DND-41 (cell line): ENCODE data around the gene CCDC148.

Experiments
- EZH2 ChIP-seq: IDR thresholded peaks from 3 replicates; pipeline ENCODE4 v1.6.1; 2012; ENCODE audit warnings: borderline replicate concordance, low read depth, mild to moderate bottlenecking, moderate library complexity, low read length, inconsistent platforms; ENCODE audit not compliant: severe bottlenecking
- TF ChIP-seq, protein P1 (sequence below): IDR thresholded peaks from 2 replicates; pipeline ENCODE4 v1.5.1; 2012; ENCODE audit warnings: borderline replicate concordance, low read length, moderate library complexity, mild to moderate bottlenecking; ENCODE audit not compliant: poor library complexity, severe bottlenecking; ENCODE audit errors: extremely low read depth

DNA sequence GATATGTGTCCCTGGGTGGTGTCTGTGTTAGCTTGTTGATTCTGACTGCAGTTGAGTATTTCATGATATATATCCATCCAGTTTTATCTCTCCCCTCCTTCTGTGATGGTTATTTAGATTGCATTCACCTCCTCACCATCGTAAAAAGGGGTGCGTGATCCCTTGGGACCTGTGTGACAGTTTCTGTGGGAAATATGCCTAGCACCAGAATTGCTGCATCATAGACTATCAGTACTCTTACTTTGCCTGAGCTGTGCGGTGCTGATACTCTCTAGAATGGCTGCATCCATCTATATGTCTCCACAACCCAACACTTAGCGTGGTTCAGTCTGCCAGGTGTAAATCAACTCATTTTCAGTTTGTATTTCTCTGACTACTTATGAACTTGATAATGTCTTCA lies 34.5 kb upstream of the CCDC148 start:
- TF ChIP-seq, protein P1, sequence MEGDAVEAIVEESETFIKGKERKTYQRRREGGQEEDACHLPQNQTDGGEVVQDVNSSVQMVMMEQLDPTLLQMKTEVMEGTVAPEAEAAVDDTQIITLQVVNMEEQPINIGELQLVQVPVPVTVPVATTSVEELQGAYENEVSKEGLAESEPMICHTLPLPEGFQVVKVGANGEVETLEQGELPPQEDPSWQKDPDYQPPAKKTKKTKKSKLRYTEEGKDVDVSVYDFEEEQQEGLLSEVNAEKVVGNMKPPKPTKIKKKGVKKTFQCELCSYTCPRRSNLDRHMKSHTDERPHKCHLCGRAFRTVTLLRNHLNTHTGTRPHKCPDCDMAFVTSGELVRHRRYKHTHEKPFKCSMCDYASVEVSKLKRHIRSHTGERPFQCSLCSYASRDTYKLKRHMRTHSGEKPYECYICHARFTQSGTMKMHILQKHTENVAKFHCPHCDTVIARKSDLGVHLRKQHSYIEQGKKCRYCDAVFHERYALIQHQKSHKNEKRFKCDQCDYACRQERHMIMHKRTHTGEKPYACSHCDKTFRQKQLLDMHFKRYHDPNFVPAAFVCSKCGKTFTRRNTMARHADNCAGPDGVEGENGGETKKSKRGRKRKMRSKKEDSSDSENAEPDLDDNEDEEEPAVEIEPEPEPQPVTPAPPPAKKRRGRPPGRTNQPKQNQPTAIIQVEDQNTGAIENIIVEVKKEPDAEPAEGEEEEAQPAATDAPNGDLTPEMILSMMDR: no peak
- TF ChIP-seq EZH2: no peak
